Measurements from ENCODE around the gene CES3. TPM values are rescaled to one million over a fixed set of nuclear protein-coding genes. Genes with fewer than 3 reads are reported as not detected.

Gene CES3
- total RNA-seq, 4 donors from 2014 or later = 0.21 to 9.2 (median 0.81) TPM

DNA sequence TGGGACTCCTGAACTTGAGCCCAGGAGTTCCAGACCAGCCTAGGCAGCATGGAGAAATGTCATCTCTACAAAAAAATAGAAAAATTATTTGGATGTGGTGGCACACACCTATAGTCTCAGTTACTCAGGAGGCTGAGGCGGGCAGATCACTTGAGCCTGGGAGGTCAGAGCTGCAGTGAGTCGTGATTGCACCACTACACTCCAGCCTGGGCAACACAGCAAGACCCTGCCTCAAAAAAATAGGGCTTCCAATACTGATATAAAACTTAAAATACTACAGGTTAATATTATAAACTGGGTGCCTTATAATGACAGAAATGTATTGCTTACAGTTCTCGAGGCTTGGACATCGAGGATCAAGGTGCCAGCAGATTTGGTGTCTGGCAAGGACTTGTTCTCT, 15.1 kb upstream of the CES3 start:
- TF ChIP-seq POLR2A (IDR thresholded peaks at IDR 0.05) (no peak), EP300 (IDR thresholded peaks at IDR 0.05) (no peak)
- TF ChIP-seq, protein P1, sequence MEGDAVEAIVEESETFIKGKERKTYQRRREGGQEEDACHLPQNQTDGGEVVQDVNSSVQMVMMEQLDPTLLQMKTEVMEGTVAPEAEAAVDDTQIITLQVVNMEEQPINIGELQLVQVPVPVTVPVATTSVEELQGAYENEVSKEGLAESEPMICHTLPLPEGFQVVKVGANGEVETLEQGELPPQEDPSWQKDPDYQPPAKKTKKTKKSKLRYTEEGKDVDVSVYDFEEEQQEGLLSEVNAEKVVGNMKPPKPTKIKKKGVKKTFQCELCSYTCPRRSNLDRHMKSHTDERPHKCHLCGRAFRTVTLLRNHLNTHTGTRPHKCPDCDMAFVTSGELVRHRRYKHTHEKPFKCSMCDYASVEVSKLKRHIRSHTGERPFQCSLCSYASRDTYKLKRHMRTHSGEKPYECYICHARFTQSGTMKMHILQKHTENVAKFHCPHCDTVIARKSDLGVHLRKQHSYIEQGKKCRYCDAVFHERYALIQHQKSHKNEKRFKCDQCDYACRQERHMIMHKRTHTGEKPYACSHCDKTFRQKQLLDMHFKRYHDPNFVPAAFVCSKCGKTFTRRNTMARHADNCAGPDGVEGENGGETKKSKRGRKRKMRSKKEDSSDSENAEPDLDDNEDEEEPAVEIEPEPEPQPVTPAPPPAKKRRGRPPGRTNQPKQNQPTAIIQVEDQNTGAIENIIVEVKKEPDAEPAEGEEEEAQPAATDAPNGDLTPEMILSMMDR (IDR thresholded peaks at IDR 0.05) = no peak
- H3K4me1 ChIP-seq = peaks cover 0 to 20% (median 11%) of the 10 kb centered on the region in 4 donors
- H3K36me3 ChIP-seq = peaks cover 0 to 31% (median 12%) of the 10 kb centered on the region in 3 donors
- 84 to 85% methylated on average over 4 of the region's 4 CpGs for WGBS, 2 donors
- no peaks in the 10 kb centered on the region for H3K9me3 ChIP-seq
- H3K27me3 ChIP-seq = peaks cover 0 to 10% of the 10 kb centered on the region in 2 donors
- H3K27ac ChIP-seq = no peak overlapping the region
- no peak overlapping the region for H3K4me3 ChIP-seq
- no peak for DNase-seq (ENCODE audit: low spot score in 2 of 2)

DNA sequence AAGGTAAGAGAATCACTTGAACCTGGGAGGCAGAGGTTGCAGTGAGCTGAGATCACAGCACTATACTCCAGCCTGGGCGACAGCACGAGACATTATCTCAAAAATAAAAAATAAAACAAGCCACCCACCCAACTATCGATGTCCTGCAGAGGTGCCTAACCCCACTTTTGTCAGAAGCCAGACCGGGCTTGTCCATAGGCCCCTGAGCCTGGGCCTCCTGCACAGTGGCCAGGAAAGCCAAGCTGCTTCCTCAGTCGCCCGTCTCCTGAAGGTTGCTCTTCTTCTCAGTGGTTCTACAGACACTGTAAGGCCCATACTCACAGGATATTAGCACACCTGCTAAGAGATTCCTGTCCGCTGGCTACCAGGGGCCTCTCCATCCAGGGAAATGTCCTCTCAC, 14.5 kb upstream of the CES3 start:
- no peak overlapping the region for H3K27ac ChIP-seq
- TF ChIP-seq EP300 (IDR thresholded peaks at IDR 0.05) (no peak), POLR2A (IDR thresholded peaks at IDR 0.05) (no peak)
- TF ChIP-seq, protein P1 (IDR thresholded peaks at IDR 0.05) = no peak
- peaks cover 0 to 3% (median 0%) of the 10 kb centered on the region in 4 donors for H3K9me3 ChIP-seq
- H3K27me3 ChIP-seq = peaks cover 0 to 10% of the 10 kb centered on the region in 2 donors
- no peak overlapping the region for H3K4me3 ChIP-seq
- peaks cover 0 to 25% (median 6%) of the 10 kb centered on the region in 3 donors for H3K36me3 ChIP-seq
- H3K4me1 ChIP-seq = peaks cover 0 to 20% (median 11%) of the 10 kb centered on the region in 4 donors
- DNase-seq (ENCODE audit: low spot score in 2 of 2) = no peak
- 72 to 78% methylated on average over 7 of the region's 7 CpGs for WGBS, 2 donors

DNA sequence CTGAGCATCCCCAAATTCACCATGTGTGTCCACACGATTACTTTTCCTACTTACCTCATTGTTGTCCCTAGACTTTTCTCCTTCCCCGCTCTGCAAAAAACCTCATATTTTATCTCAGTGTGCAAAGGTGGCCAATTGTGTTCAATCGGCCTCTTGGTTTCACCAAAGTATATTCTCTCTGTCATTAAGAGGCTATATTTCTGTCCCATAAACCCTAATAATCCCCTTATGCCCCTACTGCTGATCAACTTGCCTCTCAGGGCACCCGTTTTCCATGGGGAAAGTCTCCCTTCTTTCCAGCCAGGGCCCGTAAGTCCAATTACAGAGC, 14.1 kb upstream of the CES3 start:
- Histone ChIP-seq H3K9me3 (peaks cover 0 to 6% (median 0%) of the 10 kb centered on the region in 4 donors), H3K27ac (peak overlapping the region in 1 of 4 donors; percentile 60), H3K4me1 (peaks cover 0 to 20% (median 11%) of the 10 kb centered on the region in 4 donors), H3K27me3 (peaks cover 0 to 13% of the 10 kb centered on the region in 2 donors), H3K36me3 (peaks cover 0 to 21% (median 2%) of the 10 kb centered on the region in 3 donors), H3K4me3 (no peak overlapping the region)
- TF ChIP-seq EP300 (IDR thresholded peaks at IDR 0.05) (no peak), POLR2A (IDR thresholded peaks at IDR 0.05) (no peak)
- TF ChIP-seq, protein P1 (IDR thresholded peaks at IDR 0.05) = no peak
- no peak for DNase-seq (ENCODE audit: low spot score in 2 of 2)
- 32 to 35% methylated on average over 5 of the region's 5 CpGs for WGBS, 2 donors

DNA sequence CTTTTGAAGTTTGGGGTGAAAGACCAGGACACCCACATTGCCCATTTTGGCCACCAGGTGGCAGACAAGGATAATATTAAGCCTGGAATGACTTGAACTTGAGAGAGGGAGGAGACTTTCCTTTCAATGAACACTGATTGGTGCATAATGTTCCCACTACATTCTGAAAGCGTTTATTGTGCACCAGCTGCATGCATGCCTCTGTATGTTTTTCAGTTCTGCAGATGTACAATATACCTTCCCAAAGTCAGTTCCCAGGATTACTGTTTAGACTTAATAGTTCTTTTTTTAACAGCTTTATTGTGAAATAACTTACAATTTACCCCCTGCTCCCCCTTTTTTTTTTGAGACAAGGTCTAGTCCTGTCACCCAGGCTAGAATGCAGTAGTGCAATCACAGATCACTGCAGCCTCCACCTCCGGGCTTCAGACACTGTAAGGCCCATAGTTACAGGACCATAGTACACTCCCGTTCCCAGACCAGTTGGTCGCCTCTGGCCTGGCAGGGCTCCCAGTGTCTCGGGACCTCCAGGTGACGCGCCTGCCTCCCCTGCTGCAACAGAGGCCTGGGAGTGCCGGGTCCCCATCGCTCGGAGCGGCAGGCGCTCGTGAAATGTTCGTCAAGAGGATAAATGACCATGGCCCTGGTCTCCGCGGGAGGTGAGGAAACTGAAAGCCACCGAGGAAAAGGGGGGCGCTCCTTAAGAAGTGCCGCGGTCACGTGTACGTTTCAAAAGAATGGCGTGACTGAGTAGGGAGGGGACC, 13.6 kb upstream of the CES3 start:
- Histone ChIP-seq H3K4me3 (peak overlapping the region; percentile 36 to 57 (median 51)), H3K27ac (peak overlapping the region in 1 of 4 donors; percentile 60), H3K4me1 (peaks cover 0 to 20% (median 11%) of the 10 kb centered on the region in 4 donors), H3K9me3 (peaks cover 0 to 6% (median 0%) of the 10 kb centered on the region in 4 donors), H3K27me3 (peaks cover 0 to 16% of the 10 kb centered on the region in 2 donors), H3K36me3 (peaks cover 0 to 16% (median 0%) of the 10 kb centered on the region in 3 donors)
- peak; percentile 85 to 98 for DNase-seq (ENCODE audit: low spot score in 2 of 2)
- WGBS, 2 donors = 1 to 4% methylated on average over 23 of the region's 23 CpGs
- TF ChIP-seq POLR2A (IDR thresholded peaks at IDR 0.05) = no peak
- TF ChIP-seq EP300 (IDR thresholded peaks at IDR 0.05) = no peak
- TF ChIP-seq, protein P1 (IDR thresholded peaks at IDR 0.05) = peak; percentile 84 to 91 (median 89)
